Measurements from ENCODE around the gene SMYD1.

DNA sequence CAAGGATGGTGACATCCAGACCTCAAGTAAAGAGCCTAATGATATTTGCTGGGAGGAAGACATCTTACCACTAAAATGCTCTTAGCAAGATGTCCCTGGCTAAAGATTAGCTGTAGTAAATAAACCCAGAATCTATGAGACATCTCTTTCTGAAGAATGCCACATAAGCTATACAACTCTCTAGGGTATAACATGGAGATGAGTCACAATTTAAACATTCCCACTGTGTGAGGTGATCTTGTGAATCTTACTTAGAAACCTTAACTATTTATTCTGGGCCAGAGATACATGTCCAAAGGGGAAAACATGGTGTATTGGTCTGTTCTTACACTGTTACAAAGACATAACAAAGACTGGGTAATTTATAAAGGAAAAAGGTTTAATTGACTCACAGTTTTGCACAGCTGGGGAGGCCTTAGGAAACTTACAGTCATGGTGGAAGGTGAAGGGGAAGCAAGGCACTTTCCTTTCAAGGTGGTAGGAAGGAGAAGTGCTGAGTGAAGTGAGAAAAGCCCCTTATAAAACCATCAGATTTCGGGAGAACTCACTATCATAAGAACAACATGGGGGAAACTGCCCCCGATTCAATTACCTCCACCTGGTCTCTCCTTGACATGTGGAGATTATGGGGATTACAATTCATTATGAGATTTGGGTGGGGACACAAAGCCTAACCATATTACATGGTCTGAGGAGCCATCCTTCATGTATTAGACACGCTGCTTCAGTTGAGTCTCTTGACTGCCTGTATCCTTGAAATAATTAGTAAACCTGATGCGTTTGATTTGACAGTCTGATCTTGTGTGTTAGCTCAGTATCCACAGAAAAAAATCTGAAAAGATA lies 29.1 kb upstream of the SMYD1 start:
- TF ChIP-seq, protein P1, sequence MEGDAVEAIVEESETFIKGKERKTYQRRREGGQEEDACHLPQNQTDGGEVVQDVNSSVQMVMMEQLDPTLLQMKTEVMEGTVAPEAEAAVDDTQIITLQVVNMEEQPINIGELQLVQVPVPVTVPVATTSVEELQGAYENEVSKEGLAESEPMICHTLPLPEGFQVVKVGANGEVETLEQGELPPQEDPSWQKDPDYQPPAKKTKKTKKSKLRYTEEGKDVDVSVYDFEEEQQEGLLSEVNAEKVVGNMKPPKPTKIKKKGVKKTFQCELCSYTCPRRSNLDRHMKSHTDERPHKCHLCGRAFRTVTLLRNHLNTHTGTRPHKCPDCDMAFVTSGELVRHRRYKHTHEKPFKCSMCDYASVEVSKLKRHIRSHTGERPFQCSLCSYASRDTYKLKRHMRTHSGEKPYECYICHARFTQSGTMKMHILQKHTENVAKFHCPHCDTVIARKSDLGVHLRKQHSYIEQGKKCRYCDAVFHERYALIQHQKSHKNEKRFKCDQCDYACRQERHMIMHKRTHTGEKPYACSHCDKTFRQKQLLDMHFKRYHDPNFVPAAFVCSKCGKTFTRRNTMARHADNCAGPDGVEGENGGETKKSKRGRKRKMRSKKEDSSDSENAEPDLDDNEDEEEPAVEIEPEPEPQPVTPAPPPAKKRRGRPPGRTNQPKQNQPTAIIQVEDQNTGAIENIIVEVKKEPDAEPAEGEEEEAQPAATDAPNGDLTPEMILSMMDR (IDR thresholded peaks at IDR 0.05), result no peak
- TF ChIP-seq POLR2A (IDR thresholded peaks at IDR 0.05), result no peak
- no peak for TF ChIP-seq POLR2AphosphoS5 (IDR thresholded peaks at IDR 0.05)

All from upper lobe of left lung (tissue), 4 donors.